ENCODE results near the gene ATP2A3.

The ATP2A3 gene

GRCh38 chr17:3978421-3979289, 14.4 kb upstream of the ATP2A3 start:
- no peak for DNase-seq (ENCODE audit: low read depth)
- TF ChIP-seq, protein P1, sequence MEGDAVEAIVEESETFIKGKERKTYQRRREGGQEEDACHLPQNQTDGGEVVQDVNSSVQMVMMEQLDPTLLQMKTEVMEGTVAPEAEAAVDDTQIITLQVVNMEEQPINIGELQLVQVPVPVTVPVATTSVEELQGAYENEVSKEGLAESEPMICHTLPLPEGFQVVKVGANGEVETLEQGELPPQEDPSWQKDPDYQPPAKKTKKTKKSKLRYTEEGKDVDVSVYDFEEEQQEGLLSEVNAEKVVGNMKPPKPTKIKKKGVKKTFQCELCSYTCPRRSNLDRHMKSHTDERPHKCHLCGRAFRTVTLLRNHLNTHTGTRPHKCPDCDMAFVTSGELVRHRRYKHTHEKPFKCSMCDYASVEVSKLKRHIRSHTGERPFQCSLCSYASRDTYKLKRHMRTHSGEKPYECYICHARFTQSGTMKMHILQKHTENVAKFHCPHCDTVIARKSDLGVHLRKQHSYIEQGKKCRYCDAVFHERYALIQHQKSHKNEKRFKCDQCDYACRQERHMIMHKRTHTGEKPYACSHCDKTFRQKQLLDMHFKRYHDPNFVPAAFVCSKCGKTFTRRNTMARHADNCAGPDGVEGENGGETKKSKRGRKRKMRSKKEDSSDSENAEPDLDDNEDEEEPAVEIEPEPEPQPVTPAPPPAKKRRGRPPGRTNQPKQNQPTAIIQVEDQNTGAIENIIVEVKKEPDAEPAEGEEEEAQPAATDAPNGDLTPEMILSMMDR (conservative IDR thresholded peaks at IDR 0.05; ENCODE audit: low read depth, low read length), result no peak
- H3K4me3 ChIP-seq (ENCODE audit: low read length), result no peak overlapping the region

- TF ChIP-seq, protein P1 (conservative IDR thresholded peaks at IDR 0.05; ENCODE audit: low read depth, low read length), result no peak
Observed at GRCh38 chr17:3977387-3977786, 13.2 kb upstream of the ATP2A3 start.

DNA sequence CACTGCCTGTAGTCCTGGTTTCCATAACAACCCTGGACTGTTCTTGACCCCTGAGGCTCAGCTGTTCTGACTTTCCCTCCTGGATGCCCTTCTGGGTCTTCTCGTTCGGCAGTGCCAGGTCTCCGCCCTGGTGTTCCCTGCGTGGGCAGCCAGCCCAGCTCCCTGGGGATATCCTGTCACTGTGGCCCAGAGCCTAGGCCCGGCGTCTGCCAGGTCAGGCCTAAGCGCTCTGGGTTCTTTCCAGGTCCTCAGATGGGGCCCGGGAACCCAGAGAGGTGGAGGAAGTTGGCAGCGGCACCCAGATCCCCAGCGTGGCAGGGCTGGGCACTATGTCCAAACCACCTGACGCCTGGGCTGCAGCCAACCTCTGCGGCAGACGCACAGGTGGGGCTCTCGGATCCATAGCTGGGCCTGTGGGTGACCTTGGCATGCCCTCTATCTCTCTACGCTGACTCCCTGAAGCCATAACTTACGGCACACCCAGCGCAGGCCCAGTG, 12.5 kb upstream of the ATP2A3 start:
- TF ChIP-seq, protein P1 (conservative IDR thresholded peaks at IDR 0.05; ENCODE audit: low read depth, low read length), result no peak
- H3K4me3 ChIP-seq (ENCODE audit: low read length), result no peak overlapping the region
- no peak for DNase-seq (ENCODE audit: low read depth)

More at GRCh38 chr17:3977387-3977786, 13.2 kb upstream of the ATP2A3 start:
- no peak overlapping the region for H3K4me3 ChIP-seq (ENCODE audit: low read length)
- no peak for DNase-seq (ENCODE audit: low read depth)

DNA sequence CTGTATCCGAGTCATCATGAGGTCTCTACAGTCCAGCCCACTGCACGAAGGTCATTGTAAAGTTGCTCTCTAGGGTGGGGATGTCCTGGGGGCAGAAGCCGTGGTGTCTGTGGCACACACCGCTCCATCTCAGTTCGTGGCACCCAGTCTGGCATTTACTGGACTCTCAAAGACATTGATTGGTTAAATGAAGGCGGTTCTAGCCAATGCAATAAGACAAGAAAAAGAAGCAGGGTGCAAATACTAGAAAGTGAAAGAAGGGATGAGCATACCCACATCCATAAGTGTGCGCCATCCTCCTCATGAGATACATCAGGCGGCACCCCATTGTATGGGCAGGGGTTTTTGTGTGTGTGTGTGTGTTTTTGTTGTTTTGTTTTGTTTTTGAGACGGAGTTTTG, 10.7 kb upstream of the ATP2A3 start:
- DNase-seq (ENCODE audit: low read depth), result no peak
- TF ChIP-seq, protein P1 (conservative IDR thresholded peaks at IDR 0.05; ENCODE audit: low read depth, low read length), result no peak
- H3K4me3 ChIP-seq (ENCODE audit: low read length), result no peak overlapping the region

- TF ChIP-seq, protein P1 (conservative IDR thresholded peaks at IDR 0.05; ENCODE audit: low read depth, low read length), result no peak
- no peak overlapping the region for H3K4me3 ChIP-seq (ENCODE audit: low read length)
- DNase-seq (ENCODE audit: low read depth), result no peak
Observed at GRCh38 chr17:3974138-3974687, 10.0 kb upstream of the ATP2A3 start.

- no peak for DNase-seq (ENCODE audit: low read depth)
- no peak overlapping the region for H3K4me3 ChIP-seq (ENCODE audit: low read length)
- TF ChIP-seq, protein P1 (conservative IDR thresholded peaks at IDR 0.05; ENCODE audit: low read depth, low read length), result no peak
Observed at GRCh38 chr17:3973495-3974137, 9.4 kb upstream of the ATP2A3 start.

All from retinal pigment epithelial cell (primary cell).